A673 (cell line): ENCODE measurements around the gene SYP. TPM values are rescaled to one million over a fixed set of nuclear protein-coding genes. Genes with fewer than 3 reads are reported as not detected.

ENCODE experiments used
- BruUV-seq: library from RNA; stranded (reverse); fragments of 400-500 nt; replicated peaks from 2 replicates; lab custom pipeline; 2021; lab: Mats Ljungman, UMichigan
- CTCF ChIA-PET: fragments of 300-600 bp; sonication (Branson Sonifier 250); formaldehyde crosslinking; loops from one replicate; lab custom pipeline; 2022; ENCODE audit warnings: antibody characterized with exemption; lab: Charles Lee
- POLR2A ChIA-PET: fragments of 300-600 bp; sonication (Branson Sonifier 250); formaldehyde crosslinking; loops from one replicate; lab custom pipeline; 2022; ENCODE audit warnings: antibody characterized with exemption; ENCODE audit not compliant: low non-redundant PET; lab: Charles Lee
- DNase-seq: peaks from one replicate; pipeline ENCODE4 v3.0.0-alpha.2; 2015; ENCODE audit warnings: low spot score
- H3K27ac ChIP-seq: fragments of 200-600 bp; sonication (generic); 2 replicates; pipeline ENCODE4 v1.5.1; 2016; ENCODE audit warnings: mixed run types, low read depth, mild to moderate bottlenecking, mixed read lengths, antibody characterized with exemption, low read length; ENCODE audit not compliant: poor library complexity, severe bottlenecking
- H3K27me3 ChIP-seq: fragments of 200-600 bp; sonication (generic); replicated peaks from 2 replicates; pipeline ENCODE4 v1.6.1; 2017; ENCODE audit warnings: mixed run types, low read depth, mild to moderate bottlenecking, mixed read lengths, antibody characterized with exemption, low read length; ENCODE audit not compliant: insufficient read depth, poor library complexity
- H3K36me3 ChIP-seq: fragments of 200-600 bp; sonication (generic); 2 replicates; pipeline ENCODE4 v1.6.1; 2016; ENCODE audit warnings: mixed run types, mild to moderate bottlenecking, mixed read lengths, antibody characterized with exemption, low read length; ENCODE audit not compliant: insufficient read depth, poor library complexity, severe bottlenecking
- H3K4me1 ChIP-seq: fragments of 200-600 bp; sonication (generic); 2 replicates; pipeline ENCODE4 v1.6.1; 2017; ENCODE audit warnings: mixed run types, mild to moderate bottlenecking, mixed read lengths, antibody characterized with exemption, low read length; ENCODE audit not compliant: insufficient read depth, poor library complexity, severe bottlenecking
- H3K4me3 ChIP-seq: fragments of 200-600 bp; sonication (generic); 2 replicates; pipeline ENCODE4 v1.5.1; 2016; ENCODE audit warnings: low read depth, mixed run types, mild to moderate bottlenecking, mixed read lengths, low read length; ENCODE audit not compliant: poor library complexity, severe bottlenecking
- H3K9me3 ChIP-seq: fragments of 200-600 bp; sonication (generic); 2 replicates; pipeline ENCODE4 v1.6.1; 2016; ENCODE audit warnings: mixed run types, low read depth, mild to moderate bottlenecking, mixed read lengths, antibody characterized with exemption, low read length; ENCODE audit not compliant: poor library complexity, severe bottlenecking
- CTCF ChIP-seq: fragments of 300-800, 200-600 bp; sonication (generic); conservative IDR thresholded peaks from 2 replicates; pipeline ENCODE4 v1.5.1; 2017; ENCODE audit warnings: low read depth, mild to moderate bottlenecking, antibody characterized with exemption, low read length, moderate library complexity, mixed read lengths
- EZH2 ChIP-seq: fragments of 200-600 bp; sonication (generic); IDR thresholded peaks from 2 replicates; pipeline ENCODE4 v1.6.1; 2017; ENCODE audit warnings: borderline replicate concordance, low read depth, mild to moderate bottlenecking, mixed read lengths, antibody characterized with exemption, low read length; ENCODE audit not compliant: poor library complexity, severe bottlenecking
- intact Hi-C: fragments of 100-400 bp; cut with micrococcal nuclease; formaldehyde crosslinking; loops from one replicate; pipeline ENCODE4 v1.10.0; 2022; ENCODE audit not compliant: unreplicated experiment
- total RNA-seq: library from RNA; stranded (reverse); gene quantifications from 2 replicates; pipeline ENCODE4 v1.2.3, GENCODE V29; 2021

The SYP gene
- total RNA-seq, 1 experiment from 2014 or later, result 14.6 TPM

- CTCF ChIA-PET, result no interaction called here
- intact Hi-C loops, result no loop called here
- no TSS peak for BruUV-seq
- Histone ChIP-seq H3K27me3 (no peaks in the 10 kb centered on the region), H3K4me3 (no peak overlapping the region), H3K27ac (no peak overlapping the region), H3K36me3 (no peaks in the 10 kb centered on the region), H3K9me3 (no peaks in the 10 kb centered on the region), H3K4me1 (no peaks in the 10 kb centered on the region)
- TF ChIP-seq EZH2 (no peak), CTCF (no peak)
- no peak for DNase-seq
- POLR2A ChIA-PET, result no interaction called here
These were observed 38.7 kb upstream of the SYP start for GRCh38 chrX:49238735-49239134.

GRCh38 chrX:49237060-49237459 lies 37.1 kb upstream of the SYP start:
- CTCF ChIA-PET, result no interaction called here
- no peaks in the 10 kb centered on the region for H3K4me1 ChIP-seq
- POLR2A ChIA-PET, result no interaction called here
- TF ChIP-seq CTCF (no peak), EZH2 (no peak)
- no peak overlapping the region for H3K4me3 ChIP-seq
- H3K9me3 ChIP-seq, result no peaks in the 10 kb centered on the region
- intact Hi-C loops, result no loop called here
- no peak overlapping the region for H3K27ac ChIP-seq
- H3K27me3 ChIP-seq, result no peaks in the 10 kb centered on the region
- DNase-seq, result no peak
- BruUV-seq, result no TSS peak
- no peaks in the 10 kb centered on the region for H3K36me3 ChIP-seq

- BruUV-seq, result no TSS peak
- TF ChIP-seq CTCF (no peak), EZH2 (no peak)
- intact Hi-C loops, result no loop called here
- no peak for DNase-seq
- Histone ChIP-seq H3K27me3 (no peaks in the 10 kb centered on the region), H3K4me1 (no peaks in the 10 kb centered on the region), H3K9me3 (no peaks in the 10 kb centered on the region), H3K27ac (no peak overlapping the region), H3K36me3 (no peaks in the 10 kb centered on the region), H3K4me3 (no peak overlapping the region)
- ChIA-PET POLR2A (no interaction called here), CTCF (no interaction called here)
These were observed 34.0 kb upstream of the SYP start for GRCh38 chrX:49233887-49234555.
